ENCODE data around the gene PRDM16. TPM values are rescaled to one million over a fixed set of nuclear protein-coding genes. Genes with fewer than 3 reads are reported as not detected.

The PRDM16 gene
- total and polyA plus RNA-seq, 2 of the 13 experiments (the other 11 are each of a cell fraction or from before 2014, with no cell fraction given): 0.15 to 0.81 TPM

- peak; percentile 64 for TF ChIP-seq ZNF407 (CRISPR knock-in tag; IDR thresholded peaks at IDR 0.05; ENCODE audit: not compliant biosample characterization)
- TF ChIP-seq NFATC3 (CRISPR knock-in tag; IDR thresholded peaks at IDR 0.05): no peak
- TF ChIP-seq ZNF280B (CRISPR knock-in tag; IDR thresholded peaks at IDR 0.05; ENCODE audit: borderline replicate concordance): no peak; the same call in 1 of the 2 replicates
- TF ChIP-seq HMG20B (CRISPR knock-in tag; conservative IDR thresholded peaks at IDR 0.05): no peak
- peak; percentile 63; the same call in 1 of the 2 replicates for TF ChIP-seq GATAD1 (CRISPR knock-in tag; IDR thresholded peaks at IDR 0.05)
- TF ChIP-seq THAP11 (CRISPR knock-in tag; IDR thresholded peaks at IDR 0.05): peak; percentile 69; the same call in 1 of the 2 replicates
- peak; percentile 81; the same call in 1 of the 2 replicates for TF ChIP-seq LBX2 (CRISPR knock-in tag; IDR thresholded peaks at IDR 0.05; ENCODE audit: borderline replicate concordance)
- TF ChIP-seq ZNF883 (CRISPR knock-in tag; IDR thresholded peaks at IDR 0.05; ENCODE audit: not compliant biosample characterization): peak; percentile 77
- TF ChIP-seq GMEB1 (CRISPR knock-in tag; IDR thresholded peaks at IDR 0.05; ENCODE audit: borderline replicate concordance): peak; percentile 70; the same call in 1 of the 2 replicates
- peak; percentile 96 for TF ChIP-seq ZNF816 (CRISPR knock-in tag; IDR thresholded peaks at IDR 0.05; ENCODE audit: borderline replicate concordance)
- TF ChIP-seq GLI4 (CRISPR knock-in tag; IDR thresholded peaks at IDR 0.05; ENCODE audit: borderline replicate concordance): 0 out of 2 replicates have a peak, but pooled peaks have one; percentile 0
- peak; percentile 78; the same call in 1 of the 2 replicates for TF ChIP-seq CSRNP1 (CRISPR knock-in tag; IDR thresholded peaks at IDR 0.05)
- 0 out of 2 replicates have a peak, but pooled peaks have one; percentile 24 for TF ChIP-seq ZFP90 (CRISPR knock-in tag; IDR thresholded peaks at IDR 0.05; ENCODE audit: borderline replicate concordance)
- TF ChIP-seq HNRNPK (IDR thresholded peaks at IDR 0.05; ENCODE audit: low read depth, low read length, poor library complexity, severe bottlenecking): no peak
Observed at GRCh38 chr1:3423245-3423829, 354.3 kb downstream of the PRDM16 start (continued).
